NT2/D1 (cell line): ENCODE results near the gene OCSTAMP.
A peak's percentile ranks its signal among the peaks of the same experiment; 100 is the strongest.

Source experiments
- DNase-seq: peaks from one replicate; pipeline ENCODE4 v3.0.0-alpha.2; 2011; ENCODE audit warnings: low read depth, low spot score
- H3K27me3 ChIP-seq: 2 replicates; pipeline ENCODE4 v1.6.0; 2011; ENCODE audit warnings: mild to moderate bottlenecking; ENCODE audit not compliant: insufficient read length, insufficient read depth
- H3K36me3 ChIP-seq: 2 replicates; pipeline ENCODE4 v1.6.1; 2011; ENCODE audit warnings: mild to moderate bottlenecking, low read length, mixed read lengths; ENCODE audit not compliant: insufficient read depth, insufficient read length
- H3K4me1 ChIP-seq: 2 replicates; pipeline ENCODE4 v1.5.1; 2011; ENCODE audit not compliant: insufficient read depth, insufficient read length
- H3K4me3 ChIP-seq: 2 replicates; pipeline ENCODE4 v1.5.1; 2011; ENCODE audit warnings: low read depth; ENCODE audit not compliant: insufficient read length
- H3K9ac ChIP-seq: 2 replicates; pipeline ENCODE4 v1.6.0; 2011; ENCODE audit warnings: low read depth; ENCODE audit not compliant: insufficient read length
- H3K9me3 ChIP-seq: 2 replicates; pipeline ENCODE4 v1.5.1; 2011; ENCODE audit warnings: mild to moderate bottlenecking, low read length; ENCODE audit not compliant: insufficient read depth
- SUZ12 ChIP-seq: IDR thresholded peaks from 2 replicates; pipeline ENCODE4 v1.6.1; 2011; ENCODE audit not compliant: insufficient read length, insufficient read depth; ENCODE audit errors: extremely low read depth
- YY1 ChIP-seq: IDR thresholded peaks from 2 replicates; pipeline ENCODE4 v1.6.1; 2011; ENCODE audit not compliant: insufficient read length, insufficient read depth
- ZNF274 ChIP-seq: IDR thresholded peaks from 2 replicates; pipeline ENCODE4 v1.6.1; 2011; ENCODE audit warnings: mild to moderate bottlenecking, low read depth, low read length

The OCSTAMP gene

DNA sequence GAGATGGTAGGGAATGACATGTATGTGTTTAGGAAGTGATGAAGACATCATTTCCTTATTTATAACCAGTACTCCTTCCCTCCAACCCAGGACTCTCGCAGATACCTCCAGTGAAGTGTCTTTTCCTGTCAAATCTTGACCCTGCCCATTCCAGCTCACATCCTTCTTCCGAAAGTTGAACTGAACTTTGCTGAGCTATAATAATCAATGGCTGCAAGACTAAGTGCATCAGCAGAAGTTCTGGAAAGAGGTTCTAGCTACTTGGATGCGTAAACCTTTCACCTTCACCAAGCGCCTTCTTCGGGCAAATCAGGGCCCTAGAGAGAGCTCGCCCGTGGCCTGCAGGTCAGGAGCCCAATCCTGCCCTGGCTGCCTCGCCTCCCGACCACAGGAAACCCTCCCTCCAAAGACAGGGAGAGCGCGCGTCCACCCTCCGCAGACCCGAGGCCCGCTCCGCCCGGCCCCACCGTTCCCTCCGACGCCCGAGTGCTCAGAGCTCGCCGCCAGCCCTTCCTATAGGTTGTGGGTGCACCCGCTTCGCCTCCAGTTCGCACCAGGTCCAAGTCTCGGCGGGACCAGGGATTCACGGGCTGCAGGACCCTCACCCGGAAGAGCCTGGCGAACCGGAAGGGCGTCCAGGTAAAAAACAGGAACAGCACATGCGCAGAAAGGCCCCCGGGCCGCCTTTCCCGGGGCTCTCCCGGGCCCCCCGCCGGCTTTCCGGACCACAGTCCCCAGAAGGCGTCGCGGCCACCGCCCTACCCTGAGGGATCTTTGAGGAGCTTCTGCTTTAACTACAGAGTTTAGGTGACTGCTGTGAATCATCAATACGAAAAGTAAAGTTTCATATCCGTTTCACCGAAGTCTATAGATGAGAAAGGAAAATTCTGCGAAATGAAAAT lies 37.3 kb downstream of the OCSTAMP start, which contains the start of gene ZNF334:
Gene ZNF334, minus strand, starts transcription at position 617 of the 902 bp plus-strand sequence. CDS start 1,457 bp downstream, outside the sequence.
- no peaks in the 10 kb centered on the region for H3K4me1 ChIP-seq
- peak within 1 kb of the TSS; percentile 91 for H3K9ac ChIP-seq
- TF ChIP-seq YY1, result no peak
- no peak for TF ChIP-seq ZNF274
- TF ChIP-seq SUZ12, result no peak
- peak; percentile 76 for DNase-seq
- no peaks in the 10 kb centered on the region for H3K27me3 ChIP-seq
- peak within 1 kb of the TSS; percentile 88 for H3K4me3 ChIP-seq
- peaks cover 18% of the 10 kb centered on the region; the same call in 1 of the 2 replicates for H3K9me3 ChIP-seq
- H3K36me3 ChIP-seq, result peaks cover 41% of the 10 kb centered on the region

DNA sequence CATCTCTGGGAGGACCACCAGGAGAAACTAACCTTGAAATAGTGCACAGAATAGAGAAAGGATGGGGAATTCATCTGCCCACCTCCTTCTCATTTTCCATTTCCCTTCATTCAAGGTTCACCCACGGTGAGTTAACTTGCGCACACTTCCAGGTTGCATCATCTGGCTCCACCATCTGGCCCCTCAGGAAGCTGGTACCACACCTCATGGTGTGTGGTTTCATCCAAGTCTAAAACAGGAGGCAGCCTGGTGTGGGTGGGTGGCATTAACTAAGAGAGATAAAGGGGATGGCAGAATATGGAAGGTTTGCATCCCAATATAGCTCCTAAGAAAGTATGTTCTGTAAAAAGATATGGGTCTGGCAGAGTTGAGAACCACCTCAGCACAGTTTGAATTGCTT lies 40.9 kb downstream of the OCSTAMP start:
- no peaks in the 10 kb centered on the region for H3K27me3 ChIP-seq
- H3K4me3 ChIP-seq, result no peak overlapping the region
- DNase-seq, result no peak
- no peaks in the 10 kb centered on the region for H3K4me1 ChIP-seq
- no peak overlapping the region for H3K9ac ChIP-seq
- TF ChIP-seq YY1 (no peak), ZNF274 (no peak), SUZ12 (no peak)
- peaks cover 68% of the 10 kb centered on the region for H3K36me3 ChIP-seq
- H3K9me3 ChIP-seq, result peaks cover 50% of the 10 kb centered on the region

DNA sequence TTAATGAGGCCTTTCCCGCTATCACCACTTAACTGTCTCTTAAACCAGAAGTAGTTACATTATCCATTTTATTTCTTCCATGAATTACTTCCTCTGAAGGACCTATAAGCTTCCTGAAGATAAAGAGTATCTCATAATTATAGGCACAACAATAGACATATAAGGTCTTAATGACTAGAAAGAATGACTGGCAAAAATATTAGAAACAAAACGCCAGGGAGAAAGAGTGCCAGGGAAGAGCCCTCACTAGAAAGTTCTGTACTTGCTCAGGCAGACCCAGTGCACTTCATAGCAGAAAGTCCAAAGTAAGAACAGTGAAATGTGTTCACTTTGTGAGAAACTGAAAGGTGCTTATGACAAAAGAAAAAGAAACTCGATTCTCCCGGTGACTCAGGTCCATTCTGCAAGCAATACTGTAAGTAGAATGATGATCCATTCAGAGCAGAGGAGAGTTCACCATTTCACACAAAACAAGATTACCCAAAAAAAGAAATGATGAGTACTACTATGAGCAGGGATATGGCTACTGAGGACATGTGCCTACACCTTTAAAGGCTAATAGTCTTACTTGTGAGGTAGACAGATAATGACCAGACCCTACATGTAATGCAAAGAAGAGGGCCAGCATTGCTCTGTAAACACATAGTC lies 42.6 kb downstream of the OCSTAMP start:
- Histone ChIP-seq H3K9ac (no peak overlapping the region), H3K27me3 (no peaks in the 10 kb centered on the region), H3K36me3 (peaks cover 84% of the 10 kb centered on the region), H3K9me3 (peaks cover 67% of the 10 kb centered on the region), H3K4me1 (no peaks in the 10 kb centered on the region), H3K4me3 (no peak overlapping the region)
- TF ChIP-seq SUZ12 (no peak), ZNF274 (no peak), YY1 (no peak)
- no peak for DNase-seq

DNA sequence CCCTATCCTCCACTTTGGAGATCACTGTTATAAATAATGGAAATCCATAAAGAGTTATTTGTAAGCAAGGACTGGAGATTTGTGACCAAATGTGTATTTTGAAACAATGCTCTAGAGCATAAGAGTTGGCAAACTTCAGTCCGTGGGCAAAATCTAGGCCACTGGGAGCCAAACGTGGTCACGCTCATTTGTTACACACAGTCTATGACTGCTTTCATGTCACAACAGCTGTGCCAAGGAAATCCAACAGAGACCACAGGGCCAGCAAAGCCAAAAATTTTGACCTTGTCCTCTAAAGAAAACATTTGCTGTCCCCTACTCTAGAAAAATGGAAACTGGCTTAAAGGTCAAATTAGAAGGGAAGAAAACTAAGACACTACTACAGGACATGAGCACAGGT lies 44.9 kb downstream of the OCSTAMP start:
- Histone ChIP-seq H3K9ac (no peak overlapping the region), H3K27me3 (no peaks in the 10 kb centered on the region), H3K4me3 (no peak overlapping the region), H3K4me1 (no peaks in the 10 kb centered on the region), H3K36me3 (peaks cover 88% of the 10 kb centered on the region), H3K9me3 (peaks cover 84% of the 10 kb centered on the region)
- no peak for TF ChIP-seq YY1
- no peak for TF ChIP-seq ZNF274
- no peak for TF ChIP-seq SUZ12
- no peak for DNase-seq

DNA sequence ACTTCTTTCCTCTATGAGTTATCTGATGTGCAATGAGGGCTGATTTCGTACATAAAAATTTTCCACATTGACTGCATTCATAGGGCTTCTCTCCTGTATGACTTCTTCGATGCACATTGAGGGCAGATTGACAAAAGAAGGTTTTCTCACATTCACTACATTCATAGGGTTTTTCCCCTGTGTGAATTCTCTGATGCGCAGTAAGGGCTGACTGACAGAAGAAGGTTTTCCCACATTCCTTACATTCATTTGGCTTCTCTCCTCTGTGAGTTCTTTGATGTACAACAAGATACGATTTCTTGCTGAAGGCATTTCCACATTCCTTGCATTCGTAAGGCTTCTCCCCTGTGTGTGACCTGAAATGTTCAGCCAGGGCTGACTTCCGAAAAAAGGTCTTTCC lies 48.5 kb downstream of the OCSTAMP start:
- H3K9ac ChIP-seq, result no peak overlapping the region
- H3K4me3 ChIP-seq, result no peak overlapping the region
- H3K9me3 ChIP-seq, result peaks cover 93% of the 10 kb centered on the region
- no peaks in the 10 kb centered on the region for H3K4me1 ChIP-seq
- no peaks in the 10 kb centered on the region for H3K27me3 ChIP-seq
- H3K36me3 ChIP-seq, result peaks cover 86% of the 10 kb centered on the region
- no peak for DNase-seq
- TF ChIP-seq YY1 (no peak), SUZ12 (no peak), ZNF274 (no peak)

DNA sequence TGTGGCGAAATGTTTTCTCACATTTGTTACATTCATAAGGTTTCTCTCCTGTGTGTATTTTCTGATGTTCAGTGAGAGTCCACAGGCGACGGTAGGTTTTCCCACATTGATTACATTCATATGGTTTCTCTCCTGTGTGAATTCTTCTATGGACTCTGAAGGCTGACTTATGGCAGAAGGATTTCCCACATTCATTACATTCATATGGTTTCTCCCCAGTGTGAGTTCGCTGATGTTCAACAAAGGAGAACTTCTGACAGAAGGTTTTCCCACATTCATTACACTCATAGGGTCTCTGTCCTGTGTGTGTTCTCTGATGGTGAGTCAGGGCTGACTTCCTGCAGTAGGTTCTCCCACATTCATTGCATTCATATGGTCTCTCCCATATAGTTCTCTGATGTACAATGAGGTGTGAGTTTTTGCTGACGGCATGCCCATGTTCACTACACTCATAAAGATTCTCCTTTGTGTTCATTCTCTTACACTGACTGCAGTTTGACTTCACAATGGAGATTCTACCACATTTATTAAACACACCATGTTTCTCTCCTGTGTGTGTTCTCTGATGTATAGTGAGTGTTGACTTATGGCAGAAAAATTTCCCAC lies 49.0 kb downstream of the OCSTAMP start:
- Histone ChIP-seq H3K9ac (no peak overlapping the region), H3K27me3 (no peaks in the 10 kb centered on the region), H3K4me3 (no peak overlapping the region), H3K36me3 (peaks cover 89% of the 10 kb centered on the region), H3K9me3 (peaks cover 89% of the 10 kb centered on the region), H3K4me1 (no peaks in the 10 kb centered on the region)
- DNase-seq, result no peak
- no peak for TF ChIP-seq SUZ12
- no peak for TF ChIP-seq ZNF274
- no peak for TF ChIP-seq YY1

DNA sequence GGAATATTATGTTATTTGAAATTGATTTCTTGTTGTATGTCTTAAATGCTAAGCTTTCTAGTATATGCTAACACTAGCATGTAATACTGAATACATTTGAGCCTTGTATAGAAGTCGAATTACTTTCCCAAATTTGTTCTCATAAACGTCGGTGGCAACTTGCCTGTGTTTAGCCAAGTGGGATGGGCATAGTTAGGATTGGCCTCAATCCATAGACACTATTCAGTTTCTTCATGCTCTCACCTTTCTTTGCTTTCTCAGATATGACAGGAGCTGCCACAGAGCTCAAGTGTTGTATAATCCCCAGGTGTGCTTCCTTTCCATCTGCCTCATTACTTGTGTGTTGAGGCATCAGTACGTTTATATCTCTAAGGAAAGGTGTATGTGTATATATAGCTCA lies 56.4 kb downstream of the OCSTAMP start:
- Histone ChIP-seq H3K9me3 (peaks cover 15% of the 10 kb centered on the region), H3K4me3 (no peak overlapping the region), H3K36me3 (peaks cover 35% of the 10 kb centered on the region), H3K4me1 (no peaks in the 10 kb centered on the region), H3K9ac (no peak overlapping the region), H3K27me3 (no peaks in the 10 kb centered on the region)
- TF ChIP-seq ZNF274, result no peak
- TF ChIP-seq YY1, result no peak
- TF ChIP-seq SUZ12, result no peak
- DNase-seq, result no peak
